HG03135 (cell line): ENCODE measurements around the gene ARHGEF3.

Experiments
- ATAC-seq: cut with Tn5 transposase; IDR thresholded peaks from one replicate; pipeline ENCODE4 v1.9.1; 2021; ENCODE audit warnings: mild to moderate bottlenecking, moderate library complexity; ENCODE audit not compliant: unreplicated experiment

The ARHGEF3 gene

DNA sequence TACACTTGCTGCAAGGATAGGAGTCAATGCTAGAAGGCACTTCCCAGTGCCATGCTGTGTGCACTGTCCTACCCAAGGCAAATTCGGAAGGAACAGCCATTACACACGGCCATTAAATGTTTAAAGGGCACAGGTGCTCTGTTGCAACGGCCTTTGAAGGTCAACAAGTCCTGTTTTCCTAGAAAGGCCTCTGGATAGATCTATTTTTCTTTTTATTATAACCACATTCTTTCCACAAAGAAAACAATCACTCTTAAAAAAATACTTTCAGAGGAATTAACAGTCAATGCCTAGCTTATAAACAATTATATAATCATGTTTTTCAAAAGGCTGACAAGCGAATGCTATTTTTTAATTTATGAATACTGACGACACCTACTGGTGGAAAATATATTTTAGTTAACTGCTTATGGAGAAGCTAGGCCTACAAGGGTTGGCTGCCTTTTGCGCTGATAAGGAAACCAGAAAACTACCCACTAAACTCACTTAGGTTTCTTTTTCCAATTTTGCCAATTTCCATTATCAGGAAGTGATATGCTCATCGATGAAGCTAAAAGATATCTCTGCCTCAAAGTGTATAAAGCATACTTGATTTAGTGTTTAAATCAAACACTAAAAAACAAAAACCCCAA is 2.4 kb downstream of the ARHGEF3 start:
- no peak for ATAC-seq

DNA sequence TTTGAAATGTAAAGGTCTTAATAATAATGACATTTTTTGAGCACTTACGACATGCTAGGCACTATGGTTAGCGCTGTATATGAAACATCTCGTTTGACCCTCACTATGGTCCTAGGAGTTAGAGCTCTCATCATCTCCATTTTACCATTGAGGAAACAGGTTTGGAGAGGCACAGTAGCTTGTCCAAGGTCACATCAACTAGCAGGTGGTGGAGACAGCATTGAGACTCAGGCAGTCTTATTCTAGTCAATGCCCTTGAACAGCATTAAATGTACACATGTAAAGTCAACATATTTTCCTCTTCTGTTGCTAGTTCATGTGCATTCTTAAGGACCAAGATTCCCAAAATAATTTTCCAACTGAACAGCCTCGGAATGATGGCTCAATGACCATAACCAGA is 4.8 kb downstream of the ARHGEF3 start:
- ATAC-seq = no peak

DNA sequence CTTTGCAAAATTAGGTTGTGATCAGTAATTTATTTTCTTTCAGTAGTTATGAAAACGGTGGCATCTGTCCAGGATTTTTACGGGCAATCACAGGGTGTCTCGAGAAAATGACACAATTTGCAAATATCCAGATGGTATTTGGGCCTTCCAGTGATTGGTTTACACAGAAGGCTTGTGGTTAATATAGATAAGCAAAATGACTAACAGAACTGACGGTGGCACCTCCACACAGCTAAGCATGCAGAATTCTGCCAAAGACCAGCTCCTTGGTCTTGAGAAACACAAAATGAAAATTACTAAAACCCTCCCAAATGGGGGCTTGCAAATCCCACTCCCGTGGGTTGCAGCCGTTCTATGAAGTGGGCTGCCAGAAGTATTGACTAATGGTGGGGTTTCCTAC is 5.5 kb downstream of the ARHGEF3 start:
- no peak for ATAC-seq

DNA sequence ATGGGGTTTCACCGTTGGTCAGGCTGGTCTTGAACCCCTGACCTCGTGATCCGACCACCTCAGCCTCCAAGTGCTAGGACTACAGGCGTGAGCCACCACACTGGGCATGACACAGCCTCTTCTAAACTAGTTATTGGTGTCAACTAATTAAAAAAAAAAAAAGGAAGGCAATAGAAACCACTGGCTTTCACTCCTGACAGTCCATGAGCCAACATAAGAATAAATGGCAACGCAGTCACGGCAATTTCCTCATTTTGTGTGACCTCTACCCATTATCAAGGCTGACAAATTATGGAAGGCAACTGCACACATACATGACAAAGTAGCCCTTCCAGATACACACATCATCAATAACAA is 5.9 kb downstream of the ARHGEF3 start:
- no peak for ATAC-seq

DNA sequence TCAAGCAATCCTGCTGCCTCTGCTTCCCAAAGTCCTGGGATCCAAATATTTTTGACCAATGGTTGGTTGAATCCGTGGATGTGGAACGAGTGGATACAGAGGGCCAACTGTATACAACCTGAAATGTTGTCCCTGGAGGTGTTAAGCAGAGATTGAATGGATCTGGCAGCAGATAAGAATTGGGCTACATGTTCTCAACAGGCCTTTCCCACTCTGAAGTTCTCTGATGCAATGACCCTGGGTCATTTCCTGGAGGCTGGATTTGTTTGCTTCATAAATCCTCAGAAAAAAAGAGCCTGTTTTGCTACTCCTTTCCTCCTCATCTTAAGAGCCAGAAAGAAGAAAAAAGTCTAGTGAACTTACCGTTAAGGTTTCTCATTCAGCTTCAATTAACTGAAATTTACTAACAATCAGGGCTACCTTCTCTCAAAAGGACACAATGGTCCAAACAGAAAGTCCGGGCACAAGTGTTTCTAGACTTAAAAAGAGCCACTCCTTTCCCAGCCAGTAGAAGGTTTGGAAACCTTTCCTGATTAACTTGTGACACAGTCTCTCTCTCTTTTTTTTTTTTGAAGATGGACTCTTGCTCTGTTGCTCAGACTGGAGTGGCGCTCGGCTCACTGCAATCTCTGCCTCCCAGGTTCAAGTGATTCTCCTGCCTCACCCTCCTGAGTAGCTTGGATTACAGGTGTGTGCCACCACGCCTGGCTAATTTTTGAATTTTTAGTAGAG is 6.5 kb downstream of the ARHGEF3 start:
- ATAC-seq = no peak

DNA sequence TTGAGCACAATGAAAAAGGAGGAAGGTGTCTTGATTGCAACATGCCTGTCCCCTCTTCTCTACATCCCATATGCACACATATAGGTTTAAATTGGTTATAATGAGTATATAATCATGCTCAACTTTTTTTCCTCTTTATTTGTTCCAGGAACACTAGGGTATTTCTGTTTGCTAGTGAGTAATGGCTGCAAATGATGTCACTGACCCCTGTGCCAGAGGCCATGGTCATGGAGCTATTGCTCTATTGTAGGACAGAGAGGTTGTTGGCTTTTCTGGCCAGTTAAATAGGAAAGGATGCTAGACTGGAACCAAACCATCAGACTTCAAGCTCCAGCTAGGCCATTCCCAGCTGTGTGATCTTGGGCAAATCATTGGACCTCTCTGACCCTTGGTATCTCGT is 9.6 kb downstream of the ARHGEF3 start:
- no peak for ATAC-seq

DNA sequence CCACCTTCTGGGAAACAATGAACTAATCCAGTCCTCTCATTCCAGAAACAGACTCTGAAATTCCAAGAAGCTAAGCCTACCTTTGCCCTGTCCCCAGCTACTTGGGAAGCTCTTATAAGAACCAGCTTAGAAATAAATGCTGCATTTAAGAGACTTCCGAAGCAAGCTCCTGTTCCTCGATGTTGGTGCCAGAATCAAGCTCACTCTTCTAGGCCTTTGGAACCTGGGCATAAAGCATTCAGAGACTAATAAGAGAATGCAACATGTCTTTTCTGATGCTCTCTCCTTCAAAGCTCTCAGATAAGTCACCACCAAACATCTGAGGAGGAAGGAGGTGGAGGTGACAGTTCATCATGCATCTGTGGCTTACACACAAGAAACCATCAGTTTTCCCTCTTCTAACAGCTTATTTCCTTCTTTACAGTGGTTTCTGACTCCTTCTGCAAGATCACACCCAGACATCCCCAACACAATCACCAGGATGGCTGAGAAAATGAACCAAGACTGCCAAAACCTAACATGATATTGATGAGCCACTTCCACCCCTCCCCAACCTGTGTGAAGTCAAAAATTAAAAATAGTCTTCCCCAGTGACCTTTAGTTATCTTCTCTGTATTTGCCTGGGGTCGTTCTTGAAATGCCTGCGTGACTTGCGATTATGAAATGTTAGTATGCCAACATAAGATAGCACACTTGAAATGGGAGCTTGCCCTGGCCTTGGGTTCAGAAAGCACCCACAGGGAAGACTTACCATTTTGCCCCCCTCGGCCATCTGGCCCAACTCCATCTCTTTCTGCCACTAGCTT is 11.5 kb downstream of the ARHGEF3 start:
- no peak for ATAC-seq

DNA sequence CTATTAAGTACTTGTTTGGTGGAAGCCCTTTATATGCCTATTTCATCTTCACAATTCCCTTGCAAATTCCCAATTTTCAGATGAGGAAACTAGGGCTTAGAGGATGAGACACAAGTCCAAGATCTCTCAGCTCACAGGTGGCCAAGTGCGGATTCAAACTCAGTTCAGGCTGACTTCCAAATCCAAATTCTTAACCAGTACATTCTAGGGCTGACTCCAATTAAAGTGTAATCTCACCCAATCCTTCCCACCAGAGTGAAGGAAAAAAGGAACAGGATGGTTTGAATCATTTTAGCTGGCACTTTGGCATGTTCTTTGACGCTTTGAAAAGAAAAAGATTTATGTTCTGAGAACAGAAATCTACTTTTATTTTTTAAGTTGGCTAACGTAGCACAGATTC is 12.7 kb downstream of the ARHGEF3 start:
- ATAC-seq = no peak

DNA sequence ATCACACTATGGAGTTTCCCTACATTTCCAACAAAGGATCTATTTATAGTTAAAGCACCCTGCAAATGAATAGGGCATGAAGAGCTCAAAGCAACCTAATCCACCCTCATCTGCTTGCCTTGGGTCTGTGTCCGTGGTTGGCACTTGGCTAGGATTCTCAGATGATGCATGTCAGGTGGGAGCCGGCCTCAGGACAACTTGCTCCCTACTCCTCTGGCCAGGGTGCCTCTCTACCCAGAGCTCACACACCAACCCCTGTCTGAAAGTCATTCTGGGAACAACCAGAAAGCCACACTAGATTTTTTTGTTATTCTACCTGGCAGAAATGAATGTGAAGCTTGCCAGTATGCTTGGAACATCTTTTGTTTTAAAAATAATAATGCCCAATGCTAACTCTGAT is 13.2 kb downstream of the ARHGEF3 start:
- no peak for ATAC-seq

DNA sequence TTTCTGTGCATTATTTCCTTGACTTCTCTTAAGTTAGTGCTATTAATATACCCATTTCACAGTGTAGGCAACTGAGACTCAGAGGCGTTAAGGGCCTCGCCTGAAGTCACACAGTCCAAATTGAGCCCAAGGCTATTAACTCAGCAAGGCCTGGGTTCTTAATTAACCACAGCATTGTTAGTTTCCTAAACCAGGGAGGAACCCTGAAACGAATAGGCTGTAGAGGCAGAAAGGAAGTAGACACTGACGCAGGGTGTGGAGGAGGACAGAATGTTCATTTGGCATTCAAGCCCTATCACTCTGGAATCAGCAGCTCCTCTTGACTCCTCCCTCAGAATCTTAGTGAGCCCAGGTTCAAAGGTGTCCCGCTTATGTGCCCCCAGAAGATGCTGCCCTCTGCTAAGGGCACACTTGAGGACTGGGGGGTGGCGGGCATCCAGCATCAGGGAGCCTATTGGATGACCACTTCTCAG is 13.9 kb downstream of the ARHGEF3 start:
- ATAC-seq = no peak

DNA sequence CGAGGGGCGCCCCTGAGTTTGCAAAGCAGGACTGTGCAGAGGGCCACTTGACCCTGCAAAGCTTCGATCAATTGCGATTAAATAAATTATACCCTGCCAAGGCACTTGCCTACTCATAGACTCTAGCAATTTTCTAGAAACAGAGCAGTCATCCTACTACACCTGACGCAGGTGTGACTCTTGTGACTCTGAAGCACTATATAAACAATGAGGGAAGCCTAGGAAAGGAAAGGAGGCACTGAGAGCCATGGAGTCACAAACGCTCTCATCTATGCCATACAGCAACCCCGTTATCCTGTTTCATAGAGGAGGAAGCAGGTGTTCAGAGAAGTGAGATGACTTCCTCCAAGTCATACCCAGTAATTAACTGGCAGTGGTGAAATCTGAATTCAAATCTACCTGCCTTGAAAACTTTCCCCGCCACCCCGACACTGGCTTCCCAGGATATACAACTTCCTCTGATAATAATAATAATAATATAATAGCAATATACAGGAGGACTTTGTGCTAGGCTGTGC is 14.4 kb downstream of the ARHGEF3 start:
- no peak for ATAC-seq

DNA sequence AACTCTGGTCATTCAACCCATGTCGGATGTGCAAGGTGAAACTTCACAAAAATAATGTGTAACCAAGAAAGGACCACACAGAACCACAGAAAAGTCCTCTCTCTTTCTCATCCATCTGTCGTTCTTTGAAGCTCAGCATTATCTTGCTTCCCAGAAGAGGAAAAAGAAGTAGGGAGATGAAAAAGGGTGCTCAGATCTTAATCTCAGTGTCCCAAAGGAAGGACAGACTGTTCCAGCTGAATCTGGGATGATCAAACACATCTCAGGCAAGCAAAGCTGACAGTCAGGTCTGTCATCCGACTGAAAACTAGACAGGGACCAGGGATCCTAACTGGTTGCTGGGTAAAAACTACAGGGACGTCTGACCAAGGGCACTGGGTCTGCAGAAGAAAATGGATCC is 16.2 kb downstream of the ARHGEF3 start:
- no peak for ATAC-seq

DNA sequence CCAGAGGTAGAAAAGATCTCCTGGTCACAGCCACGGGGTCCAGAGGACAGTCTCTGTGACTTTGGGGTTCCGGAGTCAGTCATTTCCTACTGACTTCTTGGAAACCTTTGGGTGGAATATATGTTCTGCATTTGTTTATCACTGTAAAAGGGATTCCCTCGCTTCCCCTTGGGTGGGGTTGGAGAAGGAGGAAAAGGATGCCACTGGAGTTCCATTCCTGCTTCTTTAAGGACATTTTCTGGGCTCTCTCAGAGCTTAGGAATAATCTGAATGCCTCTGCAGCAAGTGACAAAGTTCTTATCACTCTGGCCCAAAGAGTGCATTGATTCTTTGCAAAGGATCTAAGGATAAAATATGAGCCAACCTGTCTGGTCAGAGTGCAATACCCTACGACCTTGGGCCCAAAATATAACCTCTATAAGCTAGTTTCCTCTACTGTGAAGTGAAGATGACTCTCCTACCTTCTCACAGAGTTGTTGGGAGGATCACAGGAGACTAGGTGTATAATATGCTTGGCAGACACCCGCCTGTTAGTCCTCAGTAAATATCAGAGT is 17.2 kb downstream of the ARHGEF3 start:
- ATAC-seq = no peak

DNA sequence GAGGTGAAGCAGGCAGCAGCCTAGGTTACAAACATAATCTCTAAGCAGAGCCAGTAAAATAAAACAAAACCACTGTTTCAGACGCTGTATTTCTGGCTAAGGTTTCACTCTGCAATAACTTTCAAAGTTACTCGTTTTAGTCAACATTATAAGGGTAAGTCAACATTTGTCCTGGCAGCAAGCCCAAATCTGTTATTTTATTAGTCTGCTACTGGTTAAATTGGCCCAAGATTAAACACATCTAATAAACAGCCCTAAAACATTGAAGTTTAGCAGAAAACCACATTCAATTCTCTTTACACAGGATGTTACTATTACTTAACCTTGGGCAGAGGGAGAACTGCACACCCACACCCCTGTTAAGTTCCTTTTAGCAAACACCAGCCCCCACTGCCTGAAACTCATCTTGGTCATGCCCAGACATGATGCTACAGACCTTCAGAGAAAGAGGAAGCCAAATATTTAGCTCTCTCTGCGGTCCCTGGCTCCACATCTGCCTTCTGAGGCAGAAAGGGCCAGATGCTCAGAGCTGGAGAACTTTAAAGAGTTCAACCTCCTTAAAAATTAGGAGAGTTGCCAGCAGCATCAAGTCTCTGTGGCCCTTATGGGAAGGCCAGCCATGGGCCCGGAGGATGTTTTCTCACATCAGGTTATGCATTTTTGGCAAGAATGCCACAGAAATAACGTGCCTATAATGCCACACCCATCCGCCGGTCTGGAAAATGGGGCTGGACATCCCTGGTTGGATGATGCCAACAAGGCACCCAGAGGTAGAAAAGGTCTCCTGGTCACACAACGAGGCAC is 17.9 kb downstream of the ARHGEF3 start:
- ATAC-seq = peak; percentile 98

DNA sequence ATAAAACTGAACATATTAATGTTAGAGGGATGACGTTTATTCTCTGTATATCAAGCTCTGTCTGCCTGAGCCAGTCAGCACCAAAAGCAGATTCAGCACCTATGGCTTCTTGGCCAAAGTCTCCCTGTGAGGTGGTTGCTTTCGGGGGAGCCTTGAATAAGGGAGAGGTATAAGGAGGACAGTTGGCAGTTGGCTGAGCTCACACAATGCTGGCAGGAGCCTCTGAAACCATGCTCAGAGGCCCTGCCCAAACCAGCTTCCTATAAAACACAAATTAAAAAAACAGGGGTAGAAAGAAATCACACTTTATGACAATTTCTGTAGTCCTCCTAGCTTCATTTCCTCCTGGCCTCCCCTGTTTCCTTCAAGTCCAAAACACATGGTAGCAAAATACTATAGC is 18.8 kb downstream of the ARHGEF3 start:
- no peak for ATAC-seq

DNA sequence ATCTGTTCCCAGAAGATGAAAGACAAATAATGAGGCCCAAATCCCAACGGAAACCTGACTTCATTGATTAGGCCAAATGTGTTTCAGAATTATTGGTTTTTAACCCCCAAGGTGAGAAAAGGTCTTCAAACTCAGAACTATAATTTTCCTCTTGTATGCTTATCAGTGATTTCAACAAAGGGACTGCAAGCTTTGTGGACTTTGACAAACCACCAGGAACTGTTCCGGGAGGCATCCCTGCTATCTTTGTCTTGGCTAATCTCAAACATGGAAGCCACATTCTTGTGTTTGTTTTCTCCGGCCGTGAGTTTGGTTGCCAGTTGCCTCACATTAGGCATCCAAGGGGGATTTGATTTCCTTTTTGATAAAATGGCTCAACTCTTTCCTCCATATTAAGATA is 19.5 kb downstream of the ARHGEF3 start:
- no peak for ATAC-seq

DNA sequence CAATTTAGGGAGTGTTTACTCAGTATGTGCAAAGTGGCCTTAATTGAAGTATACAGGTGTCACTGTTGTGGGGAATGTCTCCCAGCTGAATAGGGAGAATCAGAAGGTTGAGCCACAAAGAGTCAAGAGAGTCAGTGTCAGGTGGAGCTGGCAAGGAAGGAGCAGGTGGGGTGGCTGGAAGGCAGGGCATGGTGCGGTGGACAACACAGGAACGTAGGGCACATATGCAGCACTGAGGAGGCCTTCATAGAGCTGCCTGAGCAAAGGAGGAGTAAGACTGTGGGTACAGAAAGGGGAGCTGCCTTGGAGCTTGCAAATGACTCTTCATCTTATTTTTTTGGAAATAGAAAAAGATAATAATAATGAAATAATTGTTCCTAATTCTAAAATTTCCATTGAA is 20.0 kb downstream of the ARHGEF3 start:
- ATAC-seq = no peak

DNA sequence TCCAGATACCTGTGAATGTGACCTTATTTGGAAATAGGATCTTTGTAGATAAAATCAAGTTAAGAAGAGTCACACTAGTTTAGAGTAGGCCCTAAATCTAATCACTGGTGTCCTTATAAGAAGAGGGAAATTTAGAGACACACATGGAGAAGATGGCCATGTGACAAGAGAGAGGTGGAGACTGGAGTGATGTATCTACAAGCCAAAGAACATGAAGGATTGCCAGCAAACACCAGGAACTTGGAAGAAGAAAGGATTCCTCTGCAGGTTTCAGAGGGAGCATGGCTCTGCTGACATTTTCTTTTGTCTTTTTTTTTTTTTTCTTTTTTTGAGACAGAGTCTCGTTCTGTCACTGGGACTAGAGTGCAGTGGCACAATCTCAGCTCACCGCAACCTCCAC is 20.8 kb downstream of the ARHGEF3 start:
- ATAC-seq = no peak

DNA sequence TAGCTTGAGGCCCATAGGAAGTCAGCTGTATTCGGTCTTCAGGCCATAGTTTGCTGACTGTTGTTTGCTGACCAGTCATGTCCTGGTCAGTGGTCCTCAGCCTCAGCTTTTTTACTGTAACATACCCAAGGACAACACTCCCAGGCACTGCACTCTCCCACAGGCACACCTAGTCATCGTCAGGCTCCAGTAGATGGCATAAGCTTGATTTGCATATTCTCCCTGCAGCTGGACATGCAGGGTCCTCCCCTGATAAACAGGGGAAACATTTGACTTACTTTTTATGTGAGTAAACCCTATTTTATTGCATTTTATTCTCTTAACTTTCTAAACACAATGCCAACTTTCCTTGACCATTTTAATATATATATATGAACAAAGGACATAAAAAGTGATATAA is 22.9 kb downstream of the ARHGEF3 start:
- no peak for ATAC-seq

DNA sequence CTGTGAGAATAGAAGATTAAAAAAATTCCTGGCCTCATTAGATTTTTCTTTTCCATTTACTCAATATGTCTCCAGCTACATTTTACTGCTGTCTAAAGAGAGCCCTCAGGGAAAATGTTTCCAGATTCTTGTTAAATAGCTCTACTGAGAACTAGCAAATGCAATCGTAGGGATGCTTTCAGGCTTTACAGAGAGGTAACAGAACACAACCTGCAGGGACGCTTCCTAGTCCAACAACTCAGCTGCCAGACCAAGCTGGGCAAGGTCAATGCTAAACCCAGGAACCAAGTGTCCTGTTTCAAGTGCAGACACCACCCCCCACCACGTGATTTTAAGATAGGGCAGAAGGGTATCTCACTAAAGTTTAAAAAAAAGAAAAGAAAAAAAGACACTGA is 25.2 kb downstream of the ARHGEF3 start:
- no peak for ATAC-seq
